HG02678 (cell line): ENCODE results near the gene MED12.
A peak's percentile ranks its signal among the peaks of the same experiment; 100 is the strongest.

ENCODE experiments used
- ATAC-seq: cut with Tn5 transposase; IDR thresholded peaks from one replicate; pipeline ENCODE4 v1.9.1; 2021; ENCODE audit warnings: mild to moderate bottlenecking, moderate library complexity; ENCODE audit not compliant: unreplicated experiment

The MED12 gene

DNA sequence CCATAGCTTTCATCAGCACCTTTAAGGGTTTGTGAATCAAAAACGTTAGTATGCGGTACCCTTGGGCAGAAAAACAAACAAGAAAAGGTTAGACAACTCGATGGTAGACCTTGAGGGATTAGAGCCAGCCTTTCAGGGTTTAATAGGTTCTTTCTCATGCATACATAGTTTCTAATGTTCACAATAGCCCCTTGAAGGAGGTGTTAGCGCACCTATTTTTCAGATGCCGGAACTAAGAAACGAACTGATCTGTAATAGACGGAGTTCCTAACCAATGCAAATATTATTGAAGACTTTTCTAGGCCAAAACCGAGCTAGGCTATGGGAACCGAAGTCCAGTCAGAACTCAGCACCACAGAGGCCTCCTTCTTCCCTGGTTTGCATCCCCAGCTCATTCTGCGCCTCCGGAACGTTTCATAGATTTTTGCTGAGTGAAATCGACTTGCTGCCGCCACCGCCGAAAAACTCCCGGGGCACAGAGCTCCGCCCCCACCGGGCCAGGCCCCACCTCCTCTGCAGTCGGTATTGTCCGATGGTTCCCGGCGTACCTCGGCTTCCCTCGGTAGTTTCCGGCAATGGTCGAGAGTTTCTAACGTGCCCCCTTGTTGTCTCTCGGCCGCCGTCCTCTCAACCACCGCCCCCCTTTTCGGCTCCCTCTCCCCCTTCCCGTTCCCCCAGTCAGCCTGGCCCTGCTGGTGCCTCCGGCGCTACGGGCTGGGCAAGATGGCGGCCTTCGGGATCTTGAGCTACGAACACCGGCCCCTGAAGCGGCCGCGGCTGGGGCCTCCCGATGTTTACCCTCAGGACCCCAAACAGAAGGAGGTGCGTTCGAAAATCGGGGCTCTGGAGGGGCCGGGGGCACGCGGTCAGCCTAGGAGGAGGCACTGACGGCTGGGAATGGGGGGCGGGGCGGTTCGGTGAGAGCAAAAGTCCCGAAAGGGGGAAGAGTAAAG lies at the start of gene MED12:
Gene MED12 (plus strand): TSS at position 565 of the 953 bp plus-strand sequence. CDS start 159 bp downstream, at position 724.
- ATAC-seq = peak; percentile 90

DNA sequence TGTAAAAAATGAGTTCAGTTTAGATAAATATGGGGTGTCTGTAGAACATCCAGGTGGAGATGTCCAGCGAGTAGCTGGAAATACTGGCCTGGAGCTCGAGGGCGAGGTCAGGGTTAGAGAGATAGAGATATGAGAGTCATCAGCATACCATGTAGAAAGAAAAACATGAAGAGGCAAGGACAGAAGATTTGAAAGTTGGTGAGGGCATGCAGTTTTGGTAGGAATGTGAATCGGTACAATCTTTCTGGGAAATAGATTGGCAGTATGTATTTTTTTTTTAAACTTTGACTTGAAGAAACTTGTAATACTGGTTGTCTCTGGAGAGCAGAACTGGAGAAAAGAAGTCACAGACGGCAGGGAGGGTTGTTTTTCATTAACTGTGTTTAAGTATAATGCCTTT lies 47.9 kb upstream of the MED12 start:
- no peak for ATAC-seq

DNA sequence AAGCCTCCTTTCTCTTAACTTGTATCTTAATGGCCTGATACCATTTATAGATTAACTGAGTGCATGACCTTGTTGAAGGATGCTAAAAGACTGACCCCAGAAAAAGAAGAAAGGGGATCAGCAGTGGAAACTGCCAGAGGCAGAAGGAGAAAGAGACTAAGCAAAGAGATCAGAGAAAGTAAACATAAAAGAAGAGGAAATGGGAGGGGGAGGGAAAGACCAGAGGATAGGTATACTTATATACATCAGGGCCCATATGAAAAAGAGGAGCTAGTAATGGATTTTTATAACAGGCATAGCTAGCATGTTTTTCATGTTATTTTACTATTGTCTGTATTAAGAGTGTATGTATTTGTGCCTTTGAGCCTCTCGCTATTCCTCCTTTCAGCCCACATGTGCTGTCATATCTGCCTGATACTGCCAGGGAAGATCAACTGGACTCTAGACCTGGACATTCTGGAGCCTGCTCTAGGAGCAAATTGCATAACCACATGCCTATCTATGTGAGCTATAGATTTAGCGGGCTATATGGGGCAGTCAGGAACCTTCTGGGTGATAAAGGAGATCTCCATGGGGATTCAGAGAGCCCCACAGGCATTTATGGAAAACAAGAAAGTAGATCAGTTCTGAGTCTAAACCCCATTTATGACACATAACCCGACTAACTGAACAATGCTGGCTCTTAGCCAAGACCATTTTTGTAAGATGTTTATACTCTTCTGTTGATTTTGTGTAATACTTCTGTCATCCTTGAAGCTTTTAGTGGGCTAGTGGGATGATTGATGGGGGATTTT lies 36.9 kb upstream of the MED12 start:
- no peak for ATAC-seq

DNA sequence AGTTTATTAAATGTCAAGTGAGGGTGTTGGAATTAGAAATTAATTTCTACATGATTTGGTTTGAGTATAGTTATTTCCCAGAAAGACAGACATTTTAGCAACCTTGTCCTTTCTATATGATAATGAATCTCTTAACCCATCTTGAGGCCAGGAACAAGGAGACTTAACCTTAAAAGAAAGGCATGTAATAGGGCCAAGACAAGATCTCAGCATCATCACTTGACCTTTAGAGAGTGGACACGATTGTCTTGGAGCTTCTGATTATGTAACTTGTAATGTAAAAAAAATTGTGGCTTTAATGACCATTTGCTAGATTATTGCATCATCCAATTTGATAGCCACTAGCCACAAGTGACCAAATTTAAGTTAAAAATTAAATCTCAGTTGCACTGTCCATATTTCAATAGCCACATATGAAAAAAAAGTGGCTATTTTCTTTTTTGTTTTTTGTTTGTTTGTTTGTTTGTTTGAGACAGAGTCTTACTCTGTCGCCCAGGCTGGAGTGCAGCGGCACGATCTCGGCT lies 36.2 kb upstream of the MED12 start:
- no peak for ATAC-seq

DNA sequence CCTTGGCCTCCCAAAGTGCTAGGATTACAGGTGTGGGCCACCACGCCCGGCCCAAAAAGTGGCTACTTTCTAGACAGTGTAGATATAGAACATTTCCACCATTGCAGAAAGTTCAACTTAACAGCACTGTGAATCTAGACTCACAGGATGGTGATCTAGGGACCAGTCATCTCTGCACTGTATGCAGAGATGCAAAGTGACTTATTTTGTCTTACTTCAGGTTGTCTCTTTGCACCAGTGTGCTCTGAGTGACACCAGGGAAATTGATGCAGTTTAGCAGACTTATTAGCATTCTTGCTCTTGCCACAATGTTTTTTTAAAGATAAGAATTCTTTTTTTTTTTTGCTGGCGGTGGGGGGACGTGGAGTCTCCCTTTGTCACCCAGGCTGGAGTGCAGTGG lies 35.6 kb upstream of the MED12 start:
- no peak for ATAC-seq

DNA sequence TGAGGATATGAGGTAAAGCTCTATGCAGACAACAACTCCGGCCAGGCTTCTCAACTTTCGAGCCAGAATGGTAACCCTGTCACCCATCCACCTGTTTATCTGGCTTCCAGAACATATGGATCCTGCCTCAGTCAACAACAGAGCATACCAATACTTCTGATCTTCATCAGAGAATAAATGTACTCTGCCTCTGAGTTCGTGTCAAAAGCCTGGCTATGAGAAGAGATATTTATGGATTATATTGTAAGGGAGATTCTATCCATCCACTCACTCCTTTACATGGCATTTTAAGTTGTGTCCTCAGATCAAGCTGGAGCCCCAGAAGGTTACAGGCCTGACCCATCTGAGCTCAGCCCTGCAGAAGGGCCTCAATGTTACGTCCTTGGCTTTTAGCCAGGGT lies 32.5 kb upstream of the MED12 start:
- no peak for ATAC-seq

DNA sequence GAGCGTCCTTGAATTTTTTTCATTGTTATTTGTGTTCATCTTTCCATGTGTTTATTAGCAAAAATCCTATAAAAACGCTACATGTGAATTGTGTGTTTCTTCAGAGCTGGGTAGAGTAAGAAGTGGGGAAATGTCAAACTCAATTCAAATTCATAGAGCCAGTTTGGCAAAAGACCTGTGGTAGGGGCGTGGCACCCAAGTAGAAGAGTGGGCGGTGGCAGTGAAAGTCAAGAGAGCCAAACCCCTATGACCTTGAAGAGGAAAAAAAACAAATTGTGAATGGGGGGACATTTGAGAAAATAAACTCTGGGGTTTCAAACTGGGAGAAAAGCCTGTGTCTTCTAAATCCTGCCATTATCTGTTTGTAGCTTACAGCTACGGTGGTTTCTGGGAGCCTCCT lies 27.1 kb upstream of the MED12 start:
- no peak for ATAC-seq

DNA sequence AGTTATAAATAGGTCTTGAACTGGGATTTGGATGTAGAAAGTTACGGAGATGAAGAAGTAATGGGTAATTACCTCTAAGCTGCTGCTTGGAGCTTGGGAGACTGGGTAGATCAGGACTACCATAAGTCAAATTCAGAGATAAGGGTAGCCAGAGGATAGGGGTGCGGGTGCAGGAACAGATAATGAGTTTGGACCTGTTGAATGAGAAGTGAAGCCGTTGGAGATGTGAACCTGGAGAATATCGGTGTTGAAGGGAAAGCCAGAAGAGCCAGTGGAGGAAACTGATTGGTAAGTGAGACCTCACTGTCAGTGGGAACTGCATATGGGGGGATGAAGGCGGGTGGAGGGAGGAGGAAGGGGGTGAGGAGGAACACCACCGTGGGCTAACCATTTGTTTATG lies 23.4 kb upstream of the MED12 start:
- ATAC-seq = no peak

DNA sequence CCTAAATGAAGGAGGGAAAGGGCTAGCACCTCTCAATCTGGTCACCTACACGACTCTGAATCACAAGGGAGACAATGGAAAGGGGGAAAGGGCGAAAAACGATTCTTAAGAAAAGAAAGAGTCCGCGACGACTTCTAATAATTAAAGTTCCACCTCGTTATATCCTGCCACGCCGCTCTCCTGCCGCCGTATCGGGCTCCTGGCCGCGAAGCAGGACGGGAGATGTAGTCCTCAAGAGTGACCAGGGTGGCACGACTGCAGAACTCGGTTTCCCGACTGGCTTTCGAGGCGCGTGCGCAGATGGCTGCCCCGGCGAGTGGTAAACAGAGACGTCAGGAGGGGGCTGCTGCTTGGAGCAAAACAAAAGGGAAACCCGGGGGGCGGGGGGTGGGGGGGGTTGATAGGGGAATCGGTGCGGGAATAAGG lies 22.8 kb upstream of the MED12 start, which contains the start of gene FOXO4:
Gene FOXO4 (plus strand): TSS at position 297 of the 426 bp plus-strand sequence. CDS start 678 bp downstream, outside the sequence.
- peak; percentile 94 for ATAC-seq

DNA sequence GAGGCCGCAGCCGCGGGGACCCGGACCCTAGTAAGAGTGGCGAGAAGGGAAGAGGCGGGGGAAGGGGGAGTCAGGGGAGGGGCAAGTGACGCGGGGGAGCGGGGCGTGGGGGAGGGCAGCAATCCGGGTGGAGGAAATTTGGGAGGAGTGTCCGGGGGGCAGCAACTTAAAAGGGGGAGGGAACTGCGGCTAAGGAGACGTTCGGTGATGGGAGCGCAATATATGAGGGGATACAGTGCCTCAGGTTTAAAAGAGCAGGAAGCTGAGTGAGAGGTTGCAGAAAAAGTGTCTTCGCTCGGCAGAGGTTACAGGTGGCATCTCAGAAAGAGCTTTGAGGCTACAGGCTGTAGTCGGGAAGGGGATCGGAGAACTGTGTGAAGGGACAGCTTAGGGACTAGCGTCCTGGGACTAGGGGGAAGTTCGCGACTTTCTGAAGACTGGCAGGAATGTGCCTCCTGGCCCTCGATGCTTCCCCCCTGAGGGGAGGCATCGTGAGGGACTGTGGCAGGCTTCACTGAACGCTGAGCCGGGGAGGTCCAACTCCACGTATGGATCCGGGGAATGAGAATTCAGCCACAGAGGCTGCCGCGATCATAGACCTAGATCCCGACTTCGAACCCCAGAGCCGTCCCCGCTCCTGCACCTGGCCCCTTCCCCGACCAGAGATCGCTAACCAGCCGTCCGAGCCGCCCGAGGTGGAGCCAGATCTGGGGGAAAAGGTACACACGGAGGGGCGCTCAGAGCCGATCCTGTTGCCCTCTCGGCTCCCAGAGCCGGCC lies 22.2 kb upstream of the MED12 start:
- peak; percentile 15 for ATAC-seq

DNA sequence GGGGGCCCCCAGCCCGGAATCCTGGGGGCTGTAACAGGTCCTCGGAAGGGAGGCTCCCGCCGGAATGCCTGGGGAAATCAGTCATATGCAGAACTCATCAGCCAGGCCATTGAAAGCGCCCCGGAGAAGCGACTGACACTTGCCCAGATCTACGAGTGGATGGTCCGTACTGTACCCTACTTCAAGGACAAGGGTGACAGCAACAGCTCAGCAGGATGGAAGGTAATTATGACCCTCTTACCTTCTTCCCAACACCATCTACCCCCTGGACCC lies 21.7 kb upstream of the MED12 start:
- no peak for ATAC-seq

DNA sequence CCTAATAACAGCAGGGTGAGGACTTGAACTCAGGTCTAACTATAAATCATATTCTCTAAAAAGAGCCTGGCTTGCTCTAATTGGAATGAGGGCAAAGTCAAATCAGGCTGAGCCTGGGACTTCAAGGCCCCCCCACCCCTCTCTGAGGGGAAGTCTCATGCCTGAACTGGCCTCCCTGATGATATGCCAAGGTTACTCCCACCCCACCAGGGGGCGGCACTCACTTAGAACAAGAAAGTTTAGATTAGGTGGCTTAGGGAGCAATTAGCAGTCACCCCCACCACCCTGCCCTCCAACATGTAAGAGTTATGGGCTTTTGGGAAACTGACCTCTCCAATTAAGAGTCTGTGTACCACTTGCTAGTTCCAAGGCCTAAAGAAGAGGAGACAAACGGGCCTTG lies 20.1 kb upstream of the MED12 start:
- ATAC-seq = no peak

DNA sequence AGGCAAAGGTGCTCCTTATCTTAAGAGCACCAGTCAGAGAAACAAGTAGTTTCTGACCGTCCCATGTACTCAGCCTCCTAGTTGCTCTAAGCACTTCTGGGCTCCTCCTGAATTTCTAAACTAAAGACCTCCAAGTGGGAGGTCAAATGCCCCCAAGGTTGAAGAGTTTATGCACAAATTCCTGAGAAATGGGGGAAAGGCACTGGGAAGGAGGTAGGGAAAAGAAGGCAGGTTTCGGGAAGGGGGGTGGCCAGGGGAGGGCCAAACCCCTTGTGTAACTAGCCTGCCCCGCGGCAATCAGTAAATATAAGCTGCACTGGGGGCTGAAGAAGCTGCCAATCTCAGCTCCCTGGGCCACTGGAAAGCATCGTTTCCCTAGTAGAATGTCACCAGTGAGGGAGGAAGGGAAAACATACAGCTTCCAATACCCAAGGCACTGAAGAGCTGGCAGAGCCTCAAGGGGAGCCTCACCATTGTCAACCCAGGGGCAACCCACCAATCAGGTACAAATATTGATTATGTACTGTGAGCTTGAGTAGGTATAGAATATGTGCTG lies 19.4 kb upstream of the MED12 start:
- no peak for ATAC-seq

DNA sequence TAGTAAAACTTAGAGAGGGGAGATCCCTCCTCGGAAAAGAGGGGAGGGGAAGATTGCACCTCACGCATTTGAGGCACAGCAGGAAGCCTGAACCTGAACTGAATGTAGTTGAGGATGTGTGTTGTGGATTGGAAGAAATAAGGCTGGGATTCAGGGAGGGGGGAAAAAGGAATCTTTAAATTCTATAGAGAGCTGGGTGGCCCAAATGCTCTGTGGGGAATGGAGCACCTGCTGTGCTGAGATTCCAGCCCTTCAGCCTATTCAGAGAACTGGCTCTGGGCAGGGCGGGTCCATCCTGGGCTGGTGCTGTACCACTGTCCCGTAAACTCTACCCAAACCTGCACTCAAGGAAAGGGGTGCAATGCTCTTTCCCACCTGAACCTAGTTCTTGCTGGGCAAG lies 18.7 kb upstream of the MED12 start:
- no peak for ATAC-seq

DNA sequence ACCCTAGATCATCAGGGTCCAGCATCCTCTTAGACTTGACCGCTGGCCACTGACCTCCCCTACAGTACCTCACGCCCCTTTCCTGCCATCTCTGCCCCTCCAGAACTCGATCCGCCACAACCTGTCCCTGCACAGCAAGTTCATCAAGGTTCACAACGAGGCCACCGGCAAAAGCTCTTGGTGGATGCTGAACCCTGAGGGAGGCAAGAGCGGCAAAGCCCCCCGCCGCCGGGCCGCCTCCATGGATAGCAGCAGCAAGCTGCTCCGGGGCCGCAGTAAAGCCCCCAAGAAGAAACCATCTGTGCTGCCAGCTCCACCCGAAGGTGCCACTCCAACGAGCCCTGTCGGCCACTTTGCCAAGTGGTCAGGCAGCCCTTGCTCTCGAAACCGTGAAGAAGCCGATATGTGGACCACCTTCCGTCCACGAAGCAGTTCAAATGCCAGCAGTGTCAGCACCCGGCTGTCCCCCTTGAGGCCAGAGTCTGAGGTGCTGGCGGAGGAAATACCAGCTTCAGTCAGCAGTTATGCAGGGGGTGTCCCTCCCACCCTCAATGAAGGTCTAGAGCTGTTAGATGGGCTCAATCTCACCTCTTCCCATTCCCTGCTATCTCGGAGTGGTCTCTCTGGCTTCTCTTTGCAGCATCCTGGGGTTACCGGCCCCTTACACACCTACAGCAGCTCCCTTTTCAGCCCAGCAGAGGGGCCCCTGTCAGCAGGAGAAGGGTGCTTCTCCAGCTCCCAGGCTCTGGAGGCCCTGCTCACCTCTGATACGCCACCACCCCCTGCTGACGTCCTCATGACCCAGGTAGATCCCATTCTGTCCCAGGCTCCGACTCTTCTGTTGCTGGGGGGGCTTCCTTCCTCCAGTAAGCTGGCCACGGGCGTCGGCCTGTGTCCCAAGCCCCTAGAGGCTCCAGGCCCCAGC lies 17.6 kb upstream of the MED12 start:
- no peak for ATAC-seq

DNA sequence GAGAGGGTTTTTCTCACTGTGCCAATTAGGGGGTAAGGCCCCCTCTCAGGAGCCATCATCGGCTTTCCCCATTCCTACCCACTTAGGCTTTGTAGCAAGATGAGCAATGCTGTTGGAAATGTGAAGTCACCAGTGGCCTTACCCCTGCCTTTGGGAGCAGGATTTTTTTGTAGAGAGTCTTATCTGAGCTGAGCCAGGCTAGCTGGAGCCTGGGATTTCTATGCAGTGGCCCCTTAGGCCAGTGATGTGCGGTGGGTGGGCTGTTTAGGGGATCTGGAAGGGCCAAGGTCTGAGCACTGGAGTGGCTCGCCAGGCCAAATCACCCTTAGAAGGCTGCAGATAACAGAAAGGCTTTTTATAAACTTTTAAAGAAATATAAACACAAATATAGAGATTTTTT lies 16.1 kb upstream of the MED12 start:
- ATAC-seq = no peak

DNA sequence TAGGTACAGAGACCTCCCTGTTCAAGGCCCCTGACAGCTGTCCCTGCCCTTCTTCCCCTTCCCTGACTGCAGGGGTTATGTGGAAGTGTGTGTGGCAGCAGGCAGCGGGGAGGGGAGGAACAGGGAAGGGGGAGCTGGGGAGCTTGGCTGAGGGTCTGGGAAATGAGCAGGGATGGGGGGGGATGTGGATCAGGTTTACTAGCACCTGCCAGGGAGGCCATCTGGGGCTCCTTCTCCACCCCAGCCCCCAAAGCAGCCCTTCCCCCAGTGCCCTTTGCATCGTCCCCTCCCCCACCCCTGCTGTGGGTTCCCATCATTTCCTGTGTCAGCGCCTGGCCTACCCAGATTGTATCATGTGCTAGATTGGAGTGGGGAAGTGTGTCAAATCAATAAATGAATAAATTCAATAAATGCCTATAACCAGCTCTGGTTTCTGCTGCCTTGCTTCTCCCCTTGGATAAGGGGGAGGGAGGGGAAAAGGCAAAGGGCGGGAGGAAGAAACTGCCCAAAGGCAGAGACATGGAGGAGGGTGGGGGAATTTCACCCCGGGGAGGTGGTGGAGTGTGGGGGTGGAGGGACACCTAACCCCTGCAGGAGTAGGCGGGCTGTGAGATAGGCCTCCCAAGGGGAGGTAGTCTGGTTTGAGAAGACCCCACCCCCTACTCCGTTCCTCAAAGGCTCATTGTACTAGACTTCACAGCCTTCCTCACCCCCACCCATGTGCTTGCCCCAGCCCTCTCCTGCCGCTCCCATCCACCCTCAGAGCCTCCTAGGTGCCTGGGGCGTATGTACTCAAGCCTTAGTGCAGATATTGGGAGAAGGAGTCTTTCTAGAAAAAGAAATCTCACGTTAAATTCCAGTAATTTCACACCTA lies 15.0 kb upstream of the MED12 start:
- peak; percentile 52 for ATAC-seq

DNA sequence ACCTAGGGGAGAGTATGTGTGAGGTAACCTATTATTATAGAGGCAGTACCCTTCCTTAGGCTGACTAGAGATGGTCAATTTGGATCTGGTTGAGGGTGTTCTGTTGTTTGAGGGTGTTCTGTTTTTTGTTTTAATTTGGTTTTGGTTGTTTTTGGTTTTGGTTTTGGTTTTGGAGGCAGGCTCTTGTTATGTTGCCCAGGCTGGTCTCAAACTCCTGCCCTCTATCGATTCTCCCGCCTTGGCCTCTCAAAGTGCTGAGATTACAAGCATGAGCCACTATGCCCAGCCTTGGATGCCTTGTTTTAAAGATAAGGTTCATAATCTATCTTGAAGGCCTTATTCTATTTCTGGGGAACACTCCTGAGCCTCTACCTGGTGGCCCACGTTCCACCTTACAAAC lies 12.8 kb upstream of the MED12 start:
- ATAC-seq = no peak

DNA sequence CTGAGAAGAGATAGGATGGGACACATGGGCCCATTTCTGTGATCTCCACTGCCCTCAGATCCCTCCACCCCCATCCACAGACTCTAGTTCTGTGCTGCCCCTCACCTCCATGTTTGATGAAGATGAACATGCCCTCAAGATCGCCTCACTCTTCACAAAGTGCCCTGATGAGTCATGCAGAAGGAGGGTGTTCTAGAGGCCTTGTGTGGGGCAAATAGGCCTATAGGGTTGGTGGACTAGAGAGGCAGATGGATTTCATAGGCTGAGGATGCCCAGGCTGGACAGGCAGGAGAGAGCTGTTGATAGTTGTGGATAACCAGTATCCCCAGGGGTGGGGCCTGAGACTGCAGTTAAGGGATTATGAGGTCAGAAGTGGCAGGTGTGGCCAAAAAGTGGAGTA lies 12.0 kb upstream of the MED12 start, which contains the start of gene CXorf65:
Gene CXorf65 (minus strand): TSS at position 314 of the 400 bp plus-strand sequence. CDS start 184 bp downstream, at position 130.
- ATAC-seq = no peak
